ENCODE data around the gene ZBTB45. TPM values are rescaled to one million over a fixed set of nuclear protein-coding genes. Genes with fewer than 3 reads are reported as not detected.
A peak's percentile ranks its signal among the peaks of the same experiment; 100 is the strongest.

The ZBTB45 gene
- total RNA-seq, 1 donor from 2014 or later = 23.7 TPM

- TF ChIP-seq CTCF (conservative IDR thresholded peaks at IDR 0.05; ENCODE audit: low read depth, low read length) = no peak
- no peak for DNase-seq (ENCODE audit: low read depth)
- no peak overlapping the region for H3K4me3 ChIP-seq (ENCODE audit: low read depth, low read length)
These were observed 29.5 kb upstream of the ZBTB45 start for GRCh38 chr19:58548859-58549663.

GRCh38 chr19:58547323-58548312 lies 28.0 kb upstream of the ZBTB45 start:
- H3K4me3 ChIP-seq (ENCODE audit: low read depth, low read length) = no peak overlapping the region
- no peak for TF ChIP-seq CTCF (conservative IDR thresholded peaks at IDR 0.05; ENCODE audit: low read depth, low read length)
- no peak for DNase-seq (ENCODE audit: low read depth)

GRCh38 chr19:58546019-58546530 lies 26.5 kb upstream of the ZBTB45 start:
- TF ChIP-seq CTCF (conservative IDR thresholded peaks at IDR 0.05; ENCODE audit: low read depth, low read length) = no peak
- DNase-seq (ENCODE audit: low read depth) = no peak
- H3K4me3 ChIP-seq (ENCODE audit: low read depth, low read length) = peak overlapping the region; percentile 70

DNA sequence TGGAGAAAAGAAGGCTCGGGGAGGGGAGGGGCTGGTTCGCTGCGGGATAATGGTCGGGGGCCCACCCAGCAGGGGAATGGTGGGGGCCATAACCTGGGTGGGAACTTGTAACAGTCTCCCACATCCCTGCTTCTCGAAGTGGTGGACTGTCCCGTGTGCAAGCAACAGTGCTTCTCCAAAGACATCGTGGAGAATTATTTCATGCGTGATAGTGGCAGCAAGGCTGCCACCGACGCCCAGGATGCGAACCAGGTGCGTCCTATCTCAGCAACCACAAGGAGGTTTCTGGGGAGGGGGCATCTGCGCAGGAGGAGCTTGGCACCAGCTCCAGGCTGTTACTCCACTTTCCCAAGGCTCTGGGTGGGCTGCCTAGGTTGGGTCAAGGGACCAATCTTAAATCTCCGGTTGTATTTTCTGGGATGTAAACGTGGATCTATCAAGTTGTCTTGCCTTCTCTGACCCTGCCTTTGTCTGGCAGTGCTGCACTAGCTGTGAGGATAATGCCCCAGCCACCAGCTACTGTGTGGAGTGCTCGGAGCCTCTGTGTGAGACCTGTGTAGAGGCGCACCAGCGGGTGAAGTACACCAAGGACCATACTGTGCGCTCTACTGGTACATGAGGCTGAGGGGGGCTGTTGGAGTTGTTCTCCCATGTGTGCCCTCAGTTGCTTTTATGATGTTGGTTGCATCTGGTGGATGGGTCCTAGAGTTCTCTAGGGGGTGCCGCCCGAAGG lies 25.8 kb upstream of the ZBTB45 start:
- no peak for DNase-seq (ENCODE audit: low read depth)
- TF ChIP-seq CTCF (conservative IDR thresholded peaks at IDR 0.05; ENCODE audit: low read depth, low read length) = no peak
- peak overlapping the region; percentile 70 for H3K4me3 ChIP-seq (ENCODE audit: low read depth, low read length)

DNA sequence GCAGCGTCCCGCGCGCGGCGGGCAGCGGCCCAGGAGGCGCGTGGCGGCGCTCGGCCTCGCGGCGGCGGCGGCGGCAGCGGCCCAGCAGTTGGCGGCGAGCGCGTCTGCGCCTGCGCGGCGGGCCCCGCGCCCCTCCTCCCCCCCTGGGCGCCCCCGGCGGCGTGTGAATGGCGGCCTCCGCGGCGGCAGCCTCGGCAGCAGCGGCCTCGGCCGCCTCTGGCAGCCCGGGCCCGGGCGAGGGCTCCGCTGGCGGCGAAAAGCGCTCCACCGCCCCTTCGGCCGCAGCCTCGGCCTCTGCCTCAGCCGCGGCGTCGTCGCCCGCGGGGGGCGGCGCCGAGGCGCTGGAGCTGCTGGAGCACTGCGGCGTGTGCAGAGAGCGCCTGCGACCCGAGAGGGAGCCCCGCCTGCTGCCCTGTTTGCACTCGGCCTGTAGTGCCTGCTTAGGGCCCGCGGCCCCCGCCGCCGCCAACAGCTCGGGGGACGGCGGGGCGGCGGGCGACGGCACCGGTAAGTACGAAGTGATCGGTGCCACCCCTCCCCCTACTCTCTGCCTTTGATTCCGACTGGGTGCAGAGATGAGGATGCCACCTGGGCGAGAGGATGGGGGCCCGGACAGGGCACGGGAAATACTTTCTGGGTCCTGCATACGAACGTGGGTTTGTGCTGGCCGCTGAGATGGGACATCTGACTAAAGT lies 25.1 kb upstream of the ZBTB45 start:
- DNase-seq (ENCODE audit: low read depth) = no peak
- no peak for TF ChIP-seq CTCF (conservative IDR thresholded peaks at IDR 0.05; ENCODE audit: low read depth, low read length)
- H3K4me3 ChIP-seq (ENCODE audit: low read depth, low read length) = peak overlapping the region; percentile 70
